Pons (tissue), 1 donor: ENCODE measurements around the gene LPP.

Experiments
- DNase-seq: peaks from one replicate; pipeline ENCODE4 v3.0.0-alpha.2; 2016; ENCODE audit warnings: low spot score

Gene LPP

GRCh38 chr3:188877381-188877780 lies 723.4 kb downstream of the LPP start:
- DNase-seq, result no peak

GRCh38 chr3:188878076-188878475 lies 724.1 kb downstream of the LPP start:
- DNase-seq, result no peak

GRCh38 chr3:188881954-188882641 lies 728.1 kb downstream of the LPP start:
- no peak for DNase-seq

GRCh38 chr3:188884299-188885043 lies 730.5 kb downstream of the LPP start:
- DNase-seq, result no peak

- no peak for DNase-seq
Measured at GRCh38 chr3:188888321-188889053, 734.5 kb downstream of the LPP start.

GRCh38 chr3:188889054-188889491 lies 735.1 kb downstream of the LPP start:
- peak; percentile 11 for DNase-seq

GRCh38 chr3:188890572-188891270 lies 736.8 kb downstream of the LPP start:
- DNase-seq, result no peak

- no peak for DNase-seq
Measured at GRCh38 chr3:188899881-188900280, 745.9 kb downstream of the LPP start.

GRCh38 chr3:188900421-188900951 lies 746.5 kb downstream of the LPP start:
- peak; percentile 6 for DNase-seq

- DNase-seq, result peak; percentile 13
Measured at GRCh38 chr3:188901126-188901525, 747.2 kb downstream of the LPP start.

- no peak for DNase-seq
Measured at GRCh38 chr3:188901671-188902287, 747.8 kb downstream of the LPP start.

GRCh38 chr3:188904670-188905069 lies 750.7 kb downstream of the LPP start:
- DNase-seq, result no peak

GRCh38 chr3:188905547-188905946 lies 751.6 kb downstream of the LPP start:
- no peak for DNase-seq

- DNase-seq, result peak; percentile 81
Measured at GRCh38 chr3:188906236-188906635, 752.3 kb downstream of the LPP start.

- DNase-seq, result no peak
Measured at GRCh38 chr3:188908002-188908850, 754.3 kb downstream of the LPP start.

GRCh38 chr3:188911026-188911850 lies 757.3 kb downstream of the LPP start:
- DNase-seq, result no peak

GRCh38 chr3:188913084-188913483 lies 759.1 kb downstream of the LPP start:
- DNase-seq, result no peak

- no peak for DNase-seq
Measured at GRCh38 chr3:188914552-188914951, 760.6 kb downstream of the LPP start.

GRCh38 chr3:188915127-188915526 lies 761.2 kb downstream of the LPP start:
- no peak for DNase-seq
